Measurements from ENCODE around the gene EIF4B. TPM values are rescaled to one million over a fixed set of nuclear protein-coding genes. Genes with fewer than 3 reads are reported as not detected.

EIF4B gene
- total and polyA plus RNA-seq, 2 of the 13 experiments (the other 11 are each of a cell fraction or from before 2014, with no cell fraction given), result 416 to 548 TPM

GRCh38 chr12:53063708-53064612 lies 57.7 kb downstream of the EIF4B start (continued):
- TF ChIP-seq PRDM10 (CRISPR knock-in tag; IDR thresholded peaks at IDR 0.05; ENCODE audit: low read depth) (no peak), POLR2AphosphoS5 (IDR thresholded peaks at IDR 0.05; ENCODE audit: low read depth, low read length) (peak; percentile 2; the same call in 1 of the 2 replicates)

DNA sequence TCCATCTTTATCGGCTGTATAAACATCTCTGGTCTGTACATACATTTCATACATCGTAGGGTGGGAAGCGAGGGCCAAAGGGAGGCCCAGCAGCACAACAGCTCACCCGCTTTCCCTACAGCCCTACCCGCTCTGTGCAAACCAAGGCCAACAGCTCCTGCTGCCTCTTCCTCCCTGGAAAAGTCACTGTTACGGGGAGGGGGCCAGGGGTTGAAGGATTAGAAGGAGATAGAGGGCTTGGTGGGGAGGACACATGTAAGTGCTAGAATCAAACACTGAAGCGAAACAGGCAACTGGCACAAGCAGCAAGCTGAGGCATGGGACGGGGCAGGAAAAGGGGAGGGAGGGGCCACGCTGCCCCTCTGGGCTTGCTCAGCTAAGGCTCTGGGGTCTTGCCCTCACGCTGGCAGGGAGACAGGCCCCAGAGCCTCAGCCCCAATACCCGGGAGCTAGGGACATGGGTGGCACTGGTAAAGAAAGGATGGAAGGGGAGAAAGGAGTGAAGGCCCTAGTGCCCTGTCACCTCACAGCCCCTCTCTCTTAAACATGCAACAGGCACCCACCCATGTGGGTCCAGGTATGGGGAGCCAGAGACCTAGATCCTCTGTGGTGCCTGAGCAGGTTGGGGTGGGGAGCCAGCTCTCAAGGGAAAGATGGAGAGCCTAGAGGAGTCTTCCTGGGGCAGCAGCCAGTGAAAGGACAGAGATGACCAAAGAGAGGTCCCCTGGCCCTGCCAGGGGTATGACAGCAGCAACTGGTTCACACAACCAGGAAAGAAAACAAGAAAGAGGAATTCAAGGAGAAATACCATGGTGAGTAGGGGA lies 58.6 kb downstream of the EIF4B start:
- no peak for DNase-seq (ENCODE audit: low spot score)
- Histone ChIP-seq H3K9me3 (ENCODE audit: low read length) (no peaks in the 10 kb centered on the region), H4K20me1 (ENCODE audit: insufficient read depth, low read length) (no peaks in the 10 kb centered on the region), H3K27ac (ENCODE audit: extremely low read length, insufficient read depth, low read length) (no peak overlapping the region), H3K9ac (ENCODE audit: insufficient read depth, low read depth, low read length) (no peak overlapping the region), H3K4me1 (ENCODE audit: insufficient read depth, low read length) (peaks cover 35% of the 10 kb centered on the region), H3K4me2 (ENCODE audit: low read depth, low read length) (no peak overlapping the region), H2AFZ (ENCODE audit: low read length) (no peak overlapping the region), H3K79me2 (ENCODE audit: insufficient read depth, low read length) (no peaks in the 10 kb centered on the region), H3K27me3 (ENCODE audit: control insufficient read depth in 1 of 2, insufficient read depth in 2 of 2, low read length in 2 of 2) (no peaks in the 10 kb centered on the region), H3K36me3 (replicated peaks in 1 of 2; ENCODE audit: control insufficient read depth in 1 of 2, insufficient read depth in 2 of 2, low read length in 2 of 2) (peaks cover 0 to 18% of the 10 kb centered on the region in 2 experiments; a peak in 2 of 5 replicates), H3K4me3 (replicated peaks in 1 of 3; ENCODE audit: insufficient read depth in 1 of 3, low read depth in 2 of 3, low read length in 3 of 3) (no peak overlapping the region)
- no peak for FAIRE-seq
- POLR2A ChIA-PET, result interaction anchor here (1.1 to 4.6 kb wide), 7 partner anchors 10 to 256 kb away, joined by 3 to 47 read pairs (median 10); partner anchors contain the start of genes AAAS, SOAT2 and SPRYD3
- no TSS peak for BruUV-seq (replicated peaks)
- ATAC-seq, result no peak
- TF ChIP-seq POLR2A (IDR thresholded peaks at IDR 0.05; ENCODE audit: insufficient read depth in 1 of 2, low read depth in 2 of 2, low read length in 2 of 2) (0 out of 4 replicates have a peak, but pooled peaks of 1 of the 2 experiments have one; percentile 9), YY1 (IDR thresholded peaks at IDR 0.05; ENCODE audit: insufficient read depth, insufficient replicate concordance, low read depth, low read length) (no peak), AGO2 (optimal IDR thresholded peaks at IDR 0.05; ENCODE audit: low read depth, low read length) (peak; percentile 14)
- CTCF ChIA-PET (ENCODE audit: low intra/inter-chr PET ratio, low total read pairs), result interaction anchor here (2.3 kb wide), 1 partner anchor 35 kb away, joined by 36 read pairs; no protein-coding TSS in a partner anchor
- 97% methylated on average over 11 of the region's 11 CpGs for WGBS (ENCODE audit: low lambda C conversion rate)
- in situ Hi-C loops (cut with HindIII; ENCODE audit: extremely low pct_ligation_motif_present, low pct_unique_long_range_greater_than_20kb), result loop anchor here (5.0 kb wide), 2 partner anchors 37 to 127 kb away; partner anchors contain the start of gene SOAT2
- intact Hi-C loops (cut with micrococcal nuclease; ENCODE audit: unreplicated experiment), result no loop called here
